ENCODE data around the gene PARD3B.

DNA sequence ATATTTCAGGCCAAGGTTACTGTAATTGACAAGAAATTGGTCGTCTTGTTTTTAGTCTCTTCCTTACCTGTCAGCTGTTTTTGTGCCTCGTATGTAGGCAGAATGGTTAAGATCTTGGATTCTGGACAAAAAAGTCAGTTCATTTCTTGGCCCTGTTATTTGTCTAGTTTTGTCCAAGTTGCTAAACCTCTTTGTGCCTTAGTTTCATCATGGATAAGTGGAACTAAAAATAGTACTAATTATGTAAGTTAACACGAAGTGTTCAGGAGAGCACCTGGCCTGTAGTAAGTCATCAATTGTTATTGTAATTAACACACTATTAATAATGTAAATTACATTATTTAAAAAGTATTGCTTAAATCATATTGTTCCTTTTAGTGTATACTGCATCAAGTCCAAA is 148.0 kb downstream of the PARD3B start:
- TF ChIP-seq POLR2A (IDR thresholded peaks at IDR 0.05), result no peak
- TF ChIP-seq, protein P1, sequence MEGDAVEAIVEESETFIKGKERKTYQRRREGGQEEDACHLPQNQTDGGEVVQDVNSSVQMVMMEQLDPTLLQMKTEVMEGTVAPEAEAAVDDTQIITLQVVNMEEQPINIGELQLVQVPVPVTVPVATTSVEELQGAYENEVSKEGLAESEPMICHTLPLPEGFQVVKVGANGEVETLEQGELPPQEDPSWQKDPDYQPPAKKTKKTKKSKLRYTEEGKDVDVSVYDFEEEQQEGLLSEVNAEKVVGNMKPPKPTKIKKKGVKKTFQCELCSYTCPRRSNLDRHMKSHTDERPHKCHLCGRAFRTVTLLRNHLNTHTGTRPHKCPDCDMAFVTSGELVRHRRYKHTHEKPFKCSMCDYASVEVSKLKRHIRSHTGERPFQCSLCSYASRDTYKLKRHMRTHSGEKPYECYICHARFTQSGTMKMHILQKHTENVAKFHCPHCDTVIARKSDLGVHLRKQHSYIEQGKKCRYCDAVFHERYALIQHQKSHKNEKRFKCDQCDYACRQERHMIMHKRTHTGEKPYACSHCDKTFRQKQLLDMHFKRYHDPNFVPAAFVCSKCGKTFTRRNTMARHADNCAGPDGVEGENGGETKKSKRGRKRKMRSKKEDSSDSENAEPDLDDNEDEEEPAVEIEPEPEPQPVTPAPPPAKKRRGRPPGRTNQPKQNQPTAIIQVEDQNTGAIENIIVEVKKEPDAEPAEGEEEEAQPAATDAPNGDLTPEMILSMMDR (IDR thresholded peaks at IDR 0.05), result no peak
